Fibroblast of lung (primary cell): ENCODE data around the gene ZCCHC7. TPM values are rescaled to one million over a fixed set of nuclear protein-coding genes. Genes with fewer than 3 reads are reported as not detected.
A peak's percentile ranks its signal among the peaks of the same experiment; 100 is the strongest.

Experiments used
- DNase-seq, 2 donors: peaks; one replicate each; pipeline versions ENCODE4 v3.0.0 to v3.0.0-alpha.2; 2010; ENCODE audit warnings: low read depth in 2 of 2
- H2AFZ ChIP-seq: 2 replicates; pipeline ENCODE4 v1.5.1; 2012; ENCODE audit warnings: low read length, control low read depth, inconsistent platforms
- H3K27ac ChIP-seq: 2 replicates; pipeline ENCODE4 v1.5.1; 2011; ENCODE audit warnings: low read length, control low read depth; ENCODE audit not compliant: insufficient read depth
- H3K27me3 ChIP-seq: 2 replicates; pipeline ENCODE4 v1.5.1; 2011; ENCODE audit warnings: mild to moderate bottlenecking, low read length; ENCODE audit not compliant: control insufficient read depth, insufficient read depth
- H3K36me3 ChIP-seq: 2 replicates; pipeline ENCODE4 v1.5.1; 2011; ENCODE audit warnings: low read length; ENCODE audit not compliant: control insufficient read depth, insufficient read depth
- H3K4me1 ChIP-seq: 2 replicates; pipeline ENCODE4 v1.5.1; 2011; ENCODE audit warnings: low read length; ENCODE audit not compliant: control insufficient read depth, insufficient read depth; ENCODE audit errors: extremely low read depth
- H3K4me2 ChIP-seq: 2 replicates; pipeline ENCODE4 v1.5.1; 2011; ENCODE audit warnings: low read length, control low read depth; ENCODE audit not compliant: insufficient read depth; ENCODE audit errors: extremely low read depth
- H3K4me3 ChIP-seq, 4 experiments: fragments of 200-600 bp in 1 of 4; sonication (generic) in 1 of 4; replicated peaks in 1 of 4; 2 replicates each; pipeline ENCODE4 v1.5.1; 2011 to 2016; ENCODE audit warnings: low read length in 4 of 4, low read depth in 3 of 4, mild to moderate bottlenecking in 3 of 4, control low read depth in 2 of 4, inconsistent platforms in 1 of 4, mixed read lengths in 1 of 4; ENCODE audit not compliant: insufficient read depth in 1 of 4; ENCODE audit errors: control extremely low read depth in 1 of 4
- H3K79me2 ChIP-seq: 2 replicates; pipeline ENCODE4 v1.5.1; 2012; ENCODE audit warnings: mild to moderate bottlenecking, low read length, inconsistent platforms; ENCODE audit not compliant: control insufficient read depth, insufficient read depth
- H3K9ac ChIP-seq: 2 replicates; pipeline ENCODE4 v1.5.1; 2011; ENCODE audit warnings: mild to moderate bottlenecking, low read length, control low read depth; ENCODE audit not compliant: insufficient read depth
- H3K9me3 ChIP-seq: 2 replicates; pipeline ENCODE4 v1.5.1; 2012; ENCODE audit warnings: low read depth, low read length; ENCODE audit not compliant: control insufficient read depth, insufficient read depth
- H4K20me1 ChIP-seq: 2 replicates; pipeline ENCODE4 v1.5.1; 2011; ENCODE audit warnings: low read length; ENCODE audit not compliant: control insufficient read depth, insufficient read depth; ENCODE audit errors: extremely low read depth
- CTCF ChIP-seq, 2 donors: IDR thresholded peaks in 1 of 2; conservative IDR thresholded peaks in 1 of 2; 1 replicate in 1 of 2; 2 replicates in 1 of 2; pipeline ENCODE4 v1.5.1; 2011 to 2012; ENCODE audit warnings: low read length in 2 of 2, control low read depth in 1 of 2, inconsistent platforms in 1 of 2, low read depth in 1 of 2, mild to moderate bottlenecking in 1 of 2
- EZH2 ChIP-seq: IDR thresholded peaks from 2 replicates; pipeline ENCODE4 v1.5.1; 2012; ENCODE audit warnings: low read length, control low read depth, mild to moderate bottlenecking; ENCODE audit errors: missing control alignments
- polyA plus RNA-seq, 2 donors: library from polyadenylated mRNA; depleted of rRNA in 1 of 2; stranded (reverse) in 1 of 2; unstranded in 1 of 2; fragments of >200 nt; gene quantifications; 2 replicates each; pipeline ENCODE4 v1.2.1, GENCODE V29; 2011 to 2012; ENCODE audit warnings: missing spikeins in 1 of 2
- total RNA-seq: library from RNA; depleted of rRNA; stranded (reverse); fragments of >200 nt; gene quantifications from 2 replicates; pipeline ENCODE4 v1.2.1, GENCODE V29; 2014

Gene ZCCHC7
- total and polyA plus RNA-seq, 2 donors (not counting 1 experiment from before 2014, with no cell fraction given), result 15.0 to 23.8 TPM

GRCh38 chr9:37297592-37297991 lies 177.2 kb downstream of the ZCCHC7 start:
- Histone ChIP-seq H3K9me3 (no peaks in the 10 kb centered on the region), H3K9ac (no peak overlapping the region), H3K79me2 (no peaks in the 10 kb centered on the region), H3K4me1 (no peaks in the 10 kb centered on the region), H3K27me3 (no peaks in the 10 kb centered on the region), H4K20me1 (no peaks in the 10 kb centered on the region), H3K4me2 (no peak overlapping the region), H3K4me3 (no peak overlapping the region), H3K27ac (no peak overlapping the region), H2AFZ (no peak overlapping the region), H3K36me3 (no peaks in the 10 kb centered on the region)
- TF ChIP-seq CTCF (conservative IDR thresholded peaks at IDR 0.05 in 1 of 2, IDR thresholded peaks at IDR 0.05 in 1 of 2; ENCODE audit: low read depth in 1 of 2, low read length in 2 of 2) (no peak), EZH2 (no peak)
- no peak for DNase-seq

GRCh38 chr9:37300620-37301019 lies 180.2 kb downstream of the ZCCHC7 start:
- H3K9ac ChIP-seq, result no peak overlapping the region

GRCh38 chr9:37301042-37301853 lies 180.9 kb downstream of the ZCCHC7 start:
- Histone ChIP-seq H3K4me3 (no peak overlapping the region), H3K9me3 (no peaks in the 10 kb centered on the region), H4K20me1 (no peaks in the 10 kb centered on the region), H2AFZ (no peak overlapping the region), H3K27ac (no peak overlapping the region), H3K4me1 (no peaks in the 10 kb centered on the region), H3K79me2 (no peaks in the 10 kb centered on the region), H3K27me3 (no peaks in the 10 kb centered on the region), H3K9ac (no peak overlapping the region), H3K4me2 (no peak overlapping the region), H3K36me3 (peaks cover 1% of the 10 kb centered on the region)
- TF ChIP-seq CTCF (conservative IDR thresholded peaks at IDR 0.05 in 1 of 2, IDR thresholded peaks at IDR 0.05 in 1 of 2; ENCODE audit: low read depth in 1 of 2, low read length in 2 of 2) (no peak), EZH2 (no peak)
- no peak for DNase-seq

More at GRCh38 chr9:37300620-37301019, 180.2 kb downstream of the ZCCHC7 start:
- H3K79me2 ChIP-seq, result no peaks in the 10 kb centered on the region
- no peaks in the 10 kb centered on the region for H3K4me1 ChIP-seq
- H4K20me1 ChIP-seq, result no peaks in the 10 kb centered on the region
- no peak overlapping the region for H2AFZ ChIP-seq
- no peaks in the 10 kb centered on the region for H3K27me3 ChIP-seq
- H3K4me2 ChIP-seq, result no peak overlapping the region
- no peak for TF ChIP-seq CTCF (conservative IDR thresholded peaks at IDR 0.05 in 1 of 2, IDR thresholded peaks at IDR 0.05 in 1 of 2; ENCODE audit: low read depth in 1 of 2, low read length in 2 of 2)
- peaks cover 1% of the 10 kb centered on the region for H3K36me3 ChIP-seq
- H3K4me3 ChIP-seq, result no peak overlapping the region
- no peaks in the 10 kb centered on the region for H3K9me3 ChIP-seq
- H3K27ac ChIP-seq, result no peak overlapping the region
- DNase-seq, result peak; percentile 37 to 54
